GM12865 (cell line): ENCODE measurements around the gene TULP3.

Experiments
- DNase-seq: peaks from one replicate; pipeline ENCODE4 v3.0.0; 2010; ENCODE audit warnings: low read depth
- H3K4me3 ChIP-seq: 2 replicates; pipeline ENCODE4 v1.5.1; 2011; ENCODE audit warnings: mild to moderate bottlenecking, low read depth, low read length, control low read depth
- TF ChIP-seq, protein P1 (sequence below): IDR thresholded peaks from 2 replicates; pipeline ENCODE4 v1.5.1; 2011; ENCODE audit warnings: low read length, control low read depth, low read depth, inconsistent platforms; ENCODE audit not compliant: insufficient read depth; ENCODE audit errors: missing control alignments

TULP3 gene

DNA sequence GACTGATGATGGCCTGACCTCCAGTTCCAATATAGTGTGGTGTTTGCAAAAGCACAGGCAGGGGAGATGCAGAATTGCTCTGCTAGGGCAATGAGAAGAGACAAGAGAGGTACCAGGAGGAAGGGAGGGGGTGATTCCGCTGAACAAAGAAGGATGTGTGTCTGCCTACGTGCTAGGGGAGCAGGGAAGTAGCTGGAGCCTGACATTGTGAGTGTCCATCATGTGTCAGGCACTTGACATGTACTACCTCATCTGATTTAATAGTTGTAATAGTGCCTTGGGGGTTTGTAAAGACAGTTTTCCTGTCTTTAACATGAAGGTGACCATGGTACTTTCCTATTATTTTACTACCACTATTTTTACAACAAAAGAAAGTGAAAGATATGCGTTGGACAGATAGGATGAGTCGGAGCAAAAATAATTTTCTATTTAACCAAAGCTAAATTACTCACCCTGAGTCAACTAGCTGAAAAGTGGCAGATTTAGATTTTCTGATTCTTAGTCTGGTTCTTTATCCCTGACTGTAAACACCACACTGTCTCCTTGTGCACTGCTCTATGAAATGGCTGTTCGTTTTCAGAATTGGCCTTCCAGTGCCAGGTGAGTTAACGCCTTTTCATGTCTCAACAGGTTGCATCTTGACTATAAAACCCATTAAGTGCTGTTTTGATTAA, 34.8 kb downstream of the TULP3 start:
- peak; percentile 35 for DNase-seq
- TF ChIP-seq, protein P1, sequence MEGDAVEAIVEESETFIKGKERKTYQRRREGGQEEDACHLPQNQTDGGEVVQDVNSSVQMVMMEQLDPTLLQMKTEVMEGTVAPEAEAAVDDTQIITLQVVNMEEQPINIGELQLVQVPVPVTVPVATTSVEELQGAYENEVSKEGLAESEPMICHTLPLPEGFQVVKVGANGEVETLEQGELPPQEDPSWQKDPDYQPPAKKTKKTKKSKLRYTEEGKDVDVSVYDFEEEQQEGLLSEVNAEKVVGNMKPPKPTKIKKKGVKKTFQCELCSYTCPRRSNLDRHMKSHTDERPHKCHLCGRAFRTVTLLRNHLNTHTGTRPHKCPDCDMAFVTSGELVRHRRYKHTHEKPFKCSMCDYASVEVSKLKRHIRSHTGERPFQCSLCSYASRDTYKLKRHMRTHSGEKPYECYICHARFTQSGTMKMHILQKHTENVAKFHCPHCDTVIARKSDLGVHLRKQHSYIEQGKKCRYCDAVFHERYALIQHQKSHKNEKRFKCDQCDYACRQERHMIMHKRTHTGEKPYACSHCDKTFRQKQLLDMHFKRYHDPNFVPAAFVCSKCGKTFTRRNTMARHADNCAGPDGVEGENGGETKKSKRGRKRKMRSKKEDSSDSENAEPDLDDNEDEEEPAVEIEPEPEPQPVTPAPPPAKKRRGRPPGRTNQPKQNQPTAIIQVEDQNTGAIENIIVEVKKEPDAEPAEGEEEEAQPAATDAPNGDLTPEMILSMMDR: no peak
- no peak overlapping the region for H3K4me3 ChIP-seq

DNA sequence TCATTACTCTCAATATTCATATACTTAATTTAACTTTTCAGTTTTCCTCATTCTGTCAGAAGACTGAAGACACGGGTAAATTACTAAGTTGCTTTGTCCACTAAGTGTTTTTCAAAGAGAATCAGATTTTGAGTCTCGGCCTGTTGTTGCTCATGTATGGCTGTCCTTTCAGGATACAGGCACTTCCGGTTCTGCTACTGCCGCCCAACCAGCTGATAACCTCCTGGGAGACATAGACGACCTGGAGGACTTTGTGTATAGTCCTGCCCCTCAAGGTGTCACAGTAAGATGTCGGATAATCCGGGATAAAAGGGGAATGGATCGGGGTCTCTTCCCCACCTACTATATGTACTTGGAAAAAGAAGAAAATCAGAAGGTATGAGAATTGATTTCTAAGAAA, 40.2 kb downstream of the TULP3 start:
- H3K4me3 ChIP-seq: no peak overlapping the region
- TF ChIP-seq, protein P1: no peak
- DNase-seq: no peak

DNA sequence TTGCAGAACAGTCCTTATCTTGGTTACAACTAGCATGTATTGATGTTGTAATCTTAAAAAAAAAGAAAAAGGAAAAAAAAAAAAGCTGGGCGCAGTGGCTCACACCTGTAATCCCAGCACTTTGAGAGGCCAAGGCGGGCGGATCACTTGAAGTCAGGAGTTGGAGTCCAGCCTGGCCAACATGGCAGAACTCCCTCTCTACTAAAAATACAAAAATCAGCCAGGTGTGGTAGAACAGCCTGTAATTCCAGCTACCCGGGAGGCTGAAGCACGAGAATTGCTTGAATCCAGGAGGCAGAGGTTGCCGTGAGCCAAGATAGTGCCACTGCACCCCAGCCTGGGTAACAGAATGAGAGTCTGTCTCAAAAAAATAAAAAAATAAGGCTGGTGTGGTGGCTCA, 42.9 kb downstream of the TULP3 start:
- no peak overlapping the region for H3K4me3 ChIP-seq
- DNase-seq: no peak
- TF ChIP-seq, protein P1: no peak

DNA sequence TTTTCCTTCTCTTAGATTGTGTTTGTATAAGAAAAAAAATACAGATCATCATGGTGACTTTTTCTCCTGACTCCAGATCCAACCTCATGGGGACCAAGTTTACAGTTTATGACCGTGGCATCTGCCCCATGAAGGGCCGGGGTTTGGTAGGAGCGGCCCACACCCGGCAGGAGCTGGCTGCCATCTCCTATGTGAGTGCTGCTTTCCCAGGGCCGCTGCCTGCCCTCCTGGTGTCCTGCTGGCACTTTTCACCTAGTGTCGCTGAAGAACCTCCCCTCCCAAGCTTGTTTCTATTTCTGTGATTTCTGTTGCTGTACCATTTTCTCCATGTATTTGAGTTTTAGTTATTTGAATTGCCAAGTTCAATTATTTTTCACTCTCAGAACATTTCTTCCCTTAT, 43.7 kb downstream of the TULP3 start:
- no peak for DNase-seq
- no peak overlapping the region for H3K4me3 ChIP-seq
- TF ChIP-seq, protein P1: no peak

DNA sequence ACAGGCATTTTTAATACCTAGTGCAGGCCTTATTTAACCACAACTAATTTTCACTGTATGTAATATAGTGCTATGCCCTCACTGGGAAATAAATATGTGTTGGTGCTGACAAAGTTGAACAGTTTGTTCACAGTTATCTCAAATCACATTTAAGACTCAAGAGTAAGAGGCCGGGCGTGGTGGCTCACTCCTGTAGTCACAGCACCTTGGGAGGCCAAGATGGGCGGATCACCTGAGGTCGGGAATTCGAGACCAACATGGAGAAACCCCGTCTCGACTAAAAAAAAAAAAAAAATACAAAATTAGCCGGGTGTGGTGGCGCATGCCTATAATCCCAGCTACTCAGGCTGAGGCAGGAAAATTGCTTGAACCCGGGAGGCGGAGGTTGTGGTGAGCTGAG, 45.6 kb downstream of the TULP3 start:
- no peak for DNase-seq
- TF ChIP-seq, protein P1: no peak

DNA sequence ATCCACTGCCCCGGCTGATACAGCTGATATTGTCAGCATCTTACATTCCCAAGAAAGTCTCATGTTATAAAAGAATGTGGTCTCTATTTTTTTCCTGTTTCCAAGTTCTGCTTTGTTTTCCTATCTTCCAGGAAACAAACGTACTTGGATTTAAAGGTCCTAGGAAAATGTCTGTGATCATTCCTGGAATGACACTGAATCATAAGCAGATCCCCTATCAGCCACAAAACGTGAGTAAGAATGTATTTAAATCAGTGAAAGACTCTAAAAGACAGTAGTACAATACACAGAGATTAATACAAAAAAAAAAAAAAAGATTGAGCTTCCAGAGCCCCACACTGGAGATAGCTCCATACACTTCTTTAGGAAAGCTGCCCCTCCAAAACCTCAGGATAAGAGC, 46.8 kb downstream of the TULP3 start:
- TF ChIP-seq, protein P1: no peak
- no peak overlapping the region for H3K4me3 ChIP-seq
- no peak for DNase-seq

More for the DNA sequence above, 45.6 kb downstream of the TULP3 start:
- H3K4me3 ChIP-seq: no peak overlapping the region

DNA sequence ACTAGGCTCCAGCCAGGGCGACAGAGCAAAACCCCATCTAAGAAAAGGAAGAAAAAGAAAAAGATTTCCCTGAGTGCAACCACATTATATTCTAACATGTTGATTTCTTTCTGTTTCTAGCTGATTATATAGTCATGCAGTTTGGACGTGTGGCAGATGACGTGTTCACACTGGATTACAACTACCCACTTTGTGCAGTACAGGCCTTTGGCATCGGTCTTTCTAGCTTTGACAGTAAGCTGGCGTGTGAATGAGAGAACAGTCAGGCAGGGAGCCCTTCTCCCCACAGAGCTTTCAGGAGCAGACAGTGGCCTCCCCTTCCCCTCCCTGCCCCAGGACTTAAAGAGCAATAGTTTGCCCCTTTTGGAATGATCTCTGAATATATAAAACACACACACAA, 48.5 kb downstream of the TULP3 start:
- no peak for DNase-seq
- TF ChIP-seq, protein P1: no peak
- no peak overlapping the region for H3K4me3 ChIP-seq
